Adrenal gland (tissue), 12 donors: ENCODE measurements around the gene ITGA11. TPM values are rescaled to one million over a fixed set of nuclear protein-coding genes. Genes with fewer than 3 reads are reported as not detected.
A peak's percentile ranks its signal among the peaks of the same experiment; 100 is the strongest.
"Not testable (repeated sequence)": the region's sequence is repeated elsewhere in the genome, so short reads cannot be mapped to it uniquely, and the experiment has no call there.

Experiments used
- DNase-seq, 7 donors: peaks; one replicate each; pipeline ENCODE4 v3.0.0-alpha.2; 2019 to 2020
- H3K27ac ChIP-seq, 5 donors: fragments of 200-600 bp; sonication (generic) in 4 of 5; 1 replicate in 3 of 5; 2 replicates in 2 of 5; pipeline versions ENCODE4 v1.5.1 to v1.8.0; 2016 to 2020; ENCODE audit warnings: mild to moderate bottlenecking in 1 of 5
- H3K27me3 ChIP-seq: fragments of 200-600 bp; 2 replicates; pipeline ENCODE4 v1.8.0; 2021
- H3K36me3 ChIP-seq, 2 donors: fragments of 200-600 bp; replicated peaks in 1 of 2; 1 replicate in 1 of 2; 2 replicates in 1 of 2; pipeline versions ENCODE4 v1.5.1 to v1.8.0; 2018 to 2022
- H3K4me1 ChIP-seq, 2 donors: fragments of 200-600 bp; replicated peaks in 1 of 2; 1 replicate in 1 of 2; 2 replicates in 1 of 2; pipeline versions ENCODE4 v1.5.1 to v1.8.0; 2018 to 2021
- H3K4me3 ChIP-seq, 4 donors: fragments of 200-600 bp; sonication (generic) in 3 of 4; one replicate each; pipeline ENCODE4 v1.5.1; 2016 to 2018
- H3K9me3 ChIP-seq, 3 donors: fragments of 200-600 bp; sonication (generic) in 1 of 3; replicated peaks in 1 of 3; 1 replicate in 2 of 3; 2 replicates in 1 of 3; pipeline versions ENCODE4 v1.5.1 to v1.8.0; 2016 to 2021
- POLR2A ChIP-seq, 2 donors: fragments of 450-650 bp; IDR thresholded peaks; one replicate each; pipeline ENCODE4 v1.6.1; 2017; ENCODE audit warnings: antibody characterized with exemption in 2 of 2, mild to moderate bottlenecking in 2 of 2, moderate library complexity in 1 of 2
- WGBS, 4 donors: extraction: QIAGEN DNeasy Blood & Tissue Kit in 2 of 4; methylation state at CpG; one replicate each; pipeline versions ENCODE4 v1.1.5 to v1.1.7; 2013 to 2017; 5-methylcytosine and 5-hydroxymethylcytosine counted together
- intact Hi-C, 2 donors: fragments of 100-400 bp; cut with DNase I; formaldehyde crosslinking; loops; one replicate each; pipeline versions ENCODE4 v1.14.1 to v1.15.0; 2022 to 2023
- polyA plus RNA-seq, 3 donors: library from polyadenylated mRNA; stranded (reverse); fragments of 200-250 nt in 2 of 3; fragments of 350-450 nt in 1 of 3; fragmentation: Illumina TruSeq in 1 of 3; extraction: RNeasy Lipid Tissue Mini Kit (QIAGEN cat#74804) in 1 of 3; gene quantifications; one replicate each; pipeline ENCODE4 v1.2.3, GENCODE V29; 2013 to 2014
- total RNA-seq, 9 donors: library from RNA; depleted of rRNA in 4 of 9; stranded (reverse); fragments of >200 nt in 4 of 9; fragments of 120-200 nt in 1 of 9; fragmentation: NEBNext Ultra II Directional in 1 of 9; extraction: Animal tissue kit (Norgen Biotek cat#: 25700) in 1 of 9; gene quantifications; one replicate each; pipeline versions ENCODE4 v1.1.0 to v1.2.4, GENCODE V29; 2013 to 2023
- TF ChIP-seq, protein P1 (sequence below), 6 experiments: fragments of 450-650 bp in 4 of 6; fragments of 200-600 bp in 2 of 6; sonication (generic) in 1 of 6; IDR thresholded peaks; 1 replicate in 5 of 6; 2 replicates in 1 of 6; pipeline versions ENCODE4 v1.5.1 to v1.8.0; 2016 to 2021; ENCODE audit warnings: antibody characterized with exemption in 6 of 6, mild to moderate bottlenecking in 2 of 6, moderate library complexity in 1 of 6
- donor health status: healthy with polysubstance abuse.
- donor health status: Bipolar disorder and iron deficiency.
- donor health status: DM: yes; HTN: yes; CAD: no.
- donor health status: DM: no; HTN: no; CAD: no.
- donor health status: DM: no; HTN: no; CAD: no.
- donor health status: DM: yes; HTN: yes; CAD: no.

ITGA11 gene
- total and polyA plus RNA-seq, 12 donors = 1.4 to 52.5 (median 7.5) TPM

DNA sequence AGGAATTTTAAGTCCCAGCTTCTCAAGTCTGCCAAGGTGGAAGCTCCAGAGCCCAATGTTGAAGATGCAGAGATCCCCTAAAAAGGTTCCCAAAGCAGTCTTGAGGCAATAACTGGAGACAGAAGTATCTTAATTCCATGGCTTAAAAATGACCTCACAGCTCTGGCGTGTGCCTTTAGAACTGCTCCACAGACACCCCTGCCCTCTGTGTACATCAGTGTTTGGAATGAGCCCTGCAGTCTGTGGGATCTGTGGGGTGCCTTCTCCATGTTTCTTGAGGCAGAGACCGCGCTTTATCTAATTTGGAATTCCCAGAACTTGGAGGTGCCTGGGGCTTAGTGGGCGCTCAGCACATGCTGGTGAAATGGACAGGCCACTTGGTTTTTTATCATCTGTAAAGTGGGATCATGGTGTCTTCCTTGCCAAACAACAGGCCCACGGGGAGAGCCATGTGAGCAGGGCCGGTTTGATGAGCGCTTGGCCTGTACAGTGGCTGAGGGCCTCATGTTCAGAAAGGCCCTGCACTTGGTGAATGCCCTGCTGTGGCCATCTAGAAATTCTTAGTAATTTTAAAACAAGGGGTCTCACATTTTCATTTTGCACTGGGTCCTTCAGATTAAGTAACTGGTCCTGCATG is 7.1 kb downstream of the ITGA11 start:
- WGBS, 4 donors = 87 to 94% (median 88%) methylated on average over 6 to 7 of the region's 7 CpGs
- Histone ChIP-seq H3K27me3 (no peaks in the 10 kb centered on the region), H3K36me3 (no peaks in the 10 kb centered on the region), H3K9me3 (no peaks in the 10 kb centered on the region), H3K27ac (no peak overlapping the region), H3K4me3 (no peak overlapping the region), H3K4me1 (no peaks in the 10 kb centered on the region)
- no peak for TF ChIP-seq POLR2A (IDR thresholded peaks at IDR 0.05)
- TF ChIP-seq, protein P1, sequence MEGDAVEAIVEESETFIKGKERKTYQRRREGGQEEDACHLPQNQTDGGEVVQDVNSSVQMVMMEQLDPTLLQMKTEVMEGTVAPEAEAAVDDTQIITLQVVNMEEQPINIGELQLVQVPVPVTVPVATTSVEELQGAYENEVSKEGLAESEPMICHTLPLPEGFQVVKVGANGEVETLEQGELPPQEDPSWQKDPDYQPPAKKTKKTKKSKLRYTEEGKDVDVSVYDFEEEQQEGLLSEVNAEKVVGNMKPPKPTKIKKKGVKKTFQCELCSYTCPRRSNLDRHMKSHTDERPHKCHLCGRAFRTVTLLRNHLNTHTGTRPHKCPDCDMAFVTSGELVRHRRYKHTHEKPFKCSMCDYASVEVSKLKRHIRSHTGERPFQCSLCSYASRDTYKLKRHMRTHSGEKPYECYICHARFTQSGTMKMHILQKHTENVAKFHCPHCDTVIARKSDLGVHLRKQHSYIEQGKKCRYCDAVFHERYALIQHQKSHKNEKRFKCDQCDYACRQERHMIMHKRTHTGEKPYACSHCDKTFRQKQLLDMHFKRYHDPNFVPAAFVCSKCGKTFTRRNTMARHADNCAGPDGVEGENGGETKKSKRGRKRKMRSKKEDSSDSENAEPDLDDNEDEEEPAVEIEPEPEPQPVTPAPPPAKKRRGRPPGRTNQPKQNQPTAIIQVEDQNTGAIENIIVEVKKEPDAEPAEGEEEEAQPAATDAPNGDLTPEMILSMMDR (IDR thresholded peaks at IDR 0.05) = no peak
- no peak for DNase-seq
- intact Hi-C loops = no loop called here

DNA sequence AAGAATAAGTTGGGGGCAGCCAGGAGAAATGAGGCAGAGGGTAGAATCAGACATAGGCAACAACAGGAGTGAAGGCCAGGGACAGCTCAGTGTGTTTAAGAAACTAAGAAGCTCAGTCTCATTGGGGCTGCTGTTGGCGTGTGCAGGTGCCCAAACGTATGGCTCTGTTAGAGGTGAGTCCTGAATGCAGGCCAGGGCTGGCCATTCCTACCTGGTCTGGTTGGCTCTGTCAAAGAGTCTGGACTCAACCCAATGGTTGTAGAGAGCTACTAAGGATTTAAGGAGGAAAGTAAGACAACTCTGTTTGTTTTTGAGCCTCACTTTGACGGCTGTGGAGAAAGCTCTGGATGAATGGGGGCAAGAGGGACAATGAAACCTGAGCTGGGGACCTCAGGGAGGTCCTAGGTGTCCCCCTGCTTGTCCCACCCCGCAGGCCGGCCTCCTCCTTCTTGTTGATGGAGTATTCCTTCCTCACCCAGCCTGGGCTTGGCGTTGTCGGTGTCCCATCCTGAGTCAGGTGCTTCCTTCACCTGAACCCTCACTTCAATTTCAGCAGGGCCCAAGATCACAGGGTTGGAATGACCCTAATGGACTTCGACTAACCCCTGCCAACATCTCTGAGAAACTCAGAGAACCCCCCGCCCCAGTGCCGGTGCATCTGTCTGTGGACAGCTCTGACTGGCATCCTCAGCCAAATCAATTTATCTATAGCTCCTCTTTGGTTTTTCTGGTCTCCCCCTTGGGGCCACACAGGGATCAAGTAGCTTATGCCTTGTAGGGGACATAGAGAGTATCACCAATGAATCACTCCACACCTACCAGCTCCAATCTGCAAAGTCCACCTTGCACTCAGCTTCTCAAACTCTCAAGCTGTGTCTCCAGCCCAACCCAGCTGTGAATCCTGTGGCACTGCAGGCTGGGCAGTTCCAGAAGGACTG is 8.3 kb downstream of the ITGA11 start:
- Histone ChIP-seq H3K27me3 (no peaks in the 10 kb centered on the region), H3K4me3 (no peak overlapping the region), H3K36me3 (no peaks in the 10 kb centered on the region), H3K4me1 (peaks cover 0 to 4% of the 10 kb centered on the region in 2 donors), H3K9me3 (no peaks in the 10 kb centered on the region), H3K27ac (no peak overlapping the region)
- DNase-seq = peak in 1 of 7 donors; percentile 21
- no peak for TF ChIP-seq POLR2A (IDR thresholded peaks at IDR 0.05)
- WGBS, 4 donors = 84 to 91% (median 88%) methylated on average over 10 of the region's 10 CpGs
- intact Hi-C loops = no loop called here

DNA sequence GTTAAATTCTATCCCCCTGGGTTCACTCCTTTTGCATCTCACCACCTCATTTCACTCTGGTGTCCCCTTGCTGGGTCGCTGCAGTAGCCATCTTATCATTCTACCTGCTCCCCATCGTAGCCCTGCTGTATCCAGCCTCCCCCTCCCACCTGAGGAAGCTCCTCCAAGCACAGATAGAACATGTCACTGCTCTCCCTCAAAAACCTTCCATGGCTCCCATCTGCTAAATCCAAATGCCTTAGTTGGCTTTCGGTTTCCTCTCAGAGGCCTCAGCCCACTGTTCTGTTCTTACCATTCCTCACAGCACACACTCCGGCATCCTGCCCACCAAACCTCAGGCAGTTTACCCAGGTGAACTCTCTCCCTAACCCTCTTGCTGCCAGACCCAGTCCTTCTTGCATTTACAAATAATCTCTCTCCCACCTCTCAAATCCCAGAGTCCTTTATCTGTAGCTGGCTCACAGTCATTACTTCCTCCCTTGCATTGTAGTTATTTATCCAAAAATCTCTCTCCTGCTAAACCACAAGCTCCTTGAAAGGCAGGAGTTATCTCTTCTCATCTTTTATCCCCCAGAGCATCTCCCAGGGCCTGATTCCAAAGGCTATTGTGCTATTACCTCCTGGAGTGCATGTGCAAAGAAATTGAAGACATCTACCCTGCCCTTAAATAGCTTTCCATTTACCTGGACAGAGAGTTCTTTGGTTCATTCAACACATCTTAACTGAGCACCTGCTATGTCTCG is 9.4 kb downstream of the ITGA11 start:
- H3K9me3 ChIP-seq, DNase-seq, intact Hi-C loops, H3K27me3 ChIP-seq, H3K27ac ChIP-seq, H3K4me3 ChIP-seq, H3K36me3 ChIP-seq, H3K4me1 ChIP-seq: not testable (repeated sequence)
- 79 to 91% (median 86%) methylated on average over 4 to 5 of the region's 5 CpGs for WGBS, 4 donors

DNA sequence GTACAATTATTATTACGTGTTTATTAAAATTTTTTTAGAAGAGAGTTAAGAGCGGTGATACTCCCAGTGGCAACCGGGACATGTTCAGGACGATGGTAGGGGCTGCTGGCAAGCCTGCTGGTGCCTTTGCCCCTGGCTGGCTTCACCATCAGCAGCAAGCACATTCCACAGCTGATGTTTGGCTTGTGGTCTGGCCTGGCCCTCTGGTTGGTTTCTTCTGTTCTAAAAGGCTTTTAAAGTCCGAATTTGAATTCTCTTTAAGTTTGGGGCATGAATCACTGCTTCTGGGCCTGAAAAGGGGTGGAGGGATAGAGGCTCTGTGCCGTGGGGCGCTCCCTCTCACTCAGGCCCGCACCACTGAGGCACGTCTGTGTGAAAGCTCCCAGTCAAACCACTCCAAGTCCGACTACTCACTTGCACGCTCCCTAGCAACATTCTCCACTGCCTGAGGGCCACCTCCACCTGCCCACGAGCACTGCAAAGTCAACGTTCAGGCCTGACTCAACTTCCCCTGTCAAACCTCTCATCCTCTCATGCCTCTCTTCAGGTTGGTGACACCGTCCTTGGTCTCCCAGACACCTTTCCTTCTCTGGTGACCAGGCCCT is 10.1 kb downstream of the ITGA11 start:
- peak in 2 of 7 donors; percentile 4 to 36 for DNase-seq
- H3K4me1 ChIP-seq = peaks cover 0 to 5% of the 10 kb centered on the region in 2 donors
- no peaks in the 10 kb centered on the region for H3K9me3 ChIP-seq
- 83 to 87% (median 86%) methylated on average over 14 of the region's 14 CpGs for WGBS, 4 donors
- no peak for TF ChIP-seq POLR2A (IDR thresholded peaks at IDR 0.05)
- H3K27me3 ChIP-seq = no peaks in the 10 kb centered on the region
- H3K27ac ChIP-seq = no peak overlapping the region
- no peaks in the 10 kb centered on the region for H3K36me3 ChIP-seq
- no peak overlapping the region for H3K4me3 ChIP-seq
- intact Hi-C loops = no loop called here

DNA sequence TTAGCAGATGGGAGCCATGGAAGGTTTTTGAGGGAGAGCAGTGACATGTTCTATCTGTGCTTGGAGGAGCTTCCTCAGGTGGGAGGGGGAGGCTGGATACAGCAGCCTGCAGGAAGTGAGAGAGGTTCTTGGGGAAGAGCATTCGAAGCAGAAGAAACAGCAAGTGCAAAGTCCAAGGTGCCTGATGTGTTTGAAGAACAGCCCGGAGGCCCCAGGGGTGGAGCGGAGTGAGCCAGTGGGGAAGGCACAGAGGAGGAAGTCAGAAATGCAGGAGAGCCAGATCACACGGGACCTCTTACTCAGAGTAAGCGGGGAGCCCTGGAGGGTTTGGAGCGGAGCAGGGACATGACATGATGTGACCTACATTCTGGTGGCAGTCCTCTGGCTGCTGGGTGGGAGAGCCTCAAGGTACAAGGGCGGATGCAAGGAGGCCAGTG is 10.8 kb downstream of the ITGA11 start:
- Histone ChIP-seq H3K27ac (no peak overlapping the region), H3K27me3 (no peaks in the 10 kb centered on the region), H3K9me3 (no peaks in the 10 kb centered on the region), H3K4me1 (peaks cover 0 to 5% of the 10 kb centered on the region in 2 donors), H3K4me3 (no peak overlapping the region), H3K36me3 (no peaks in the 10 kb centered on the region)
- DNase-seq = peak in 2 of 7 donors; percentile 11 to 30
- 75 to 82% (median 77%) methylated on average over 7 of the region's 7 CpGs for WGBS, 4 donors
- intact Hi-C loops = no loop called here
- TF ChIP-seq, protein P1 (IDR thresholded peaks at IDR 0.05) = no peak
- no peak for TF ChIP-seq POLR2A (IDR thresholded peaks at IDR 0.05)
